Peyer's patch (tissue), 4 donors: ENCODE measurements around the gene ADAM12.

ENCODE experiments used
- CTCF ChIP-seq, 6 experiments: fragments of 450-650 bp in 4 of 6; fragments of 200-600 bp in 2 of 6; sonication (generic) in 1 of 6; IDR thresholded peaks; one replicate each; pipeline ENCODE4 v1.5.1; 2017 to 2019; ENCODE audit warnings: antibody characterized with exemption in 6 of 6, mild to moderate bottlenecking in 3 of 6, moderate library complexity in 1 of 6
- POLR2A ChIP-seq, 2 donors: fragments of 450-650 bp; IDR thresholded peaks; one replicate each; pipeline ENCODE4 v1.5.1; 2017; ENCODE audit warnings: antibody characterized with exemption in 2 of 2, mild to moderate bottlenecking in 2 of 2, moderate library complexity in 2 of 2

- TF ChIP-seq POLR2A (IDR thresholded peaks at IDR 0.05) (no peak), CTCF (IDR thresholded peaks at IDR 0.05) (no peak)
These were observed 123.9 kb downstream of the ADAM12 start for GRCh38 chr10:126264102-126265018.
